ENCODE data around the gene AWAT2. TPM values are rescaled to one million over a fixed set of nuclear protein-coding genes. Genes with fewer than 3 reads are reported as not detected.

The AWAT2 gene, protein sequence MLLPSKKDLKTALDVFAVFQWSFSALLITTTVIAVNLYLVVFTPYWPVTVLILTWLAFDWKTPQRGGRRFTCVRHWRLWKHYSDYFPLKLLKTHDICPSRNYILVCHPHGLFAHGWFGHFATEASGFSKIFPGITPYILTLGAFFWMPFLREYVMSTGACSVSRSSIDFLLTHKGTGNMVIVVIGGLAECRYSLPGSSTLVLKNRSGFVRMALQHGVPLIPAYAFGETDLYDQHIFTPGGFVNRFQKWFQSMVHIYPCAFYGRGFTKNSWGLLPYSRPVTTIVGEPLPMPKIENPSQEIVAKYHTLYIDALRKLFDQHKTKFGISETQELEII
- not detected in 2 replicates for total RNA-seq

DNA sequence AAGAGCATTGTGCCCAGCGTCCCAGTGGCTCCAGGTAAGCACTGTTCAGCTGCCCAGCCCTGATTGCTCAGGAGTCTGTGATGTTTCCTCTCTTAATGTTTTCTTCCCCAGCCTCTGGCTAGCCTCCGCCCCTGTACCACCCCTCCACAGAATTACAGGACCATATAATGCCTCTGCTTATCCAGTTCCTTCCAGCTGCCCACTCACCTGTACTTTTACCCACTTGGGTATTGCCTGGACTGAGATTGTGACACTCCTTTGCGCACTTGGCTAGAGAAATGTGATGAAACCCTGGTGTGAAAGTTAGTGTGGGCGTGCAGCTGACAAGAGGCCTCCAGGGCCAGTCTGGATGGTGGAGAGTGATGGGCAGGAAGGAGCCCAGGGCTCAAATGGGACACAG, at the start of gene AWAT2:
Gene AWAT2, minus strand, starts transcription at position 14 of the 400 bp plus-strand sequence. Its CDS starts 6 bp downstream, at position 8.

DNA sequence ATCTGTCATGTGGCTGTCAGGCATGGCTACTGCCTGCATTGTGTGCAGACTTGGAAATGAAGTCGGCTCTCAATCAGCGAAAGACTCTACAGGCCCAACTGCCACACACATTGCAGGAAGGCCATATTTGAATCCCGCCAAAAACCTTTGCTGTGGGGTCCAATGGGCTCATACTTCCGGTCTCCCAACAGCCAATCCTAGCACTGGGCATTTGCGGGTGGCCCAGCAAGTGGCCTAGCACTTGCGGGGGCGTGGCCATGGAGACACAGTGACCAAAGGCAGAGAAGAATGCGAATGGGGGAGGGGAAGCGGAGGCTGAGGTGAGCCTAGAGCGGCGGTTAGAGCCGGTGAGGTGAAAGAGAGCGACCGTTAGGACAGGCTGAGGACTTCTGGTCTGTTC, 12.3 kb upstream of the AWAT2 start, which contains the start of gene OTUD6A:
Gene OTUD6A, plus strand, starts transcription at position 382 of the 400 bp plus-strand sequence. CDS start 68 bp downstream, outside the sequence.

Small RNA genes within 50 kb of the gene (small RNA-seq; reads per million reads assigned to genes)
- gene MIR676: 0.11 reads per million

Other genes starting within 250 kb of the AWAT2 start
- gene OTUD6A, start 12.5 kb upstream of the AWAT2 start, total RNA-seq: not detected in 2 replicates
- 44.4 and 64.7 TPM in 2 replicates for gene IGBP1, start 83.5 kb upstream of the AWAT2 start, total RNA-seq
- gene DGAT2L6, start 127.5 kb upstream of the AWAT2 start, total RNA-seq: not detected in 2 replicates
- not detected in 2 replicates for gene AWAT1, start 184.7 kb upstream of the AWAT2 start, total RNA-seq
- under 0.01 and 0.39 TPM in 2 replicates for gene P2RY4, start 210.3 kb upstream of the AWAT2 start, total RNA-seq
- gene ARR3, start 218.4 kb upstream of the AWAT2 start, total RNA-seq: not detected in 2 replicates
- not detected in 2 replicates for gene RAB41, start 232.2 kb upstream of the AWAT2 start, total RNA-seq
- gene PDZD11, start 240.0 kb upstream of the AWAT2 start, total RNA-seq: 40.9 and 56.6 TPM in 2 replicates
- 11.0 and 17.8 TPM in 2 replicates for gene KIF4A, start 240.2 kb upstream of the AWAT2 start, total RNA-seq